Osteocyte (in vitro differentiated cells): Measurements from ENCODE around the gene PSMD1. TPM values are rescaled to one million over a fixed set of nuclear protein-coding genes. Genes with fewer than 3 reads are reported as not detected.
"Not testable (repeated sequence)": the region's sequence is repeated elsewhere in the genome, so short reads cannot be mapped to it uniquely, and the experiment has no call there.

Experiments used
- DNase-seq: peaks from one replicate; pipeline ENCODE4 v3.0.0; 2021; ENCODE audit warnings: mixed read lengths; ENCODE audit not compliant: unreplicated experiment; ENCODE audit errors: extremely low spot score
- H3K27ac Mint-ChIP-seq: one replicate; pipeline ENCODE4 v1.8.0; 2021; ENCODE audit warnings: mild to moderate bottlenecking, mixed read lengths; ENCODE audit not compliant: unreplicated experiment
- H3K27me3 Mint-ChIP-seq: one replicate; pipeline ENCODE4 v1.8.0; 2021; ENCODE audit warnings: mixed read lengths; ENCODE audit not compliant: unreplicated experiment
- H3K36me3 Mint-ChIP-seq: one replicate; pipeline ENCODE4 v1.8.0; 2021; ENCODE audit warnings: mixed read lengths; ENCODE audit not compliant: unreplicated experiment
- H3K4me1 Mint-ChIP-seq: one replicate; pipeline ENCODE4 v1.8.0; 2021; ENCODE audit warnings: mixed read lengths; ENCODE audit not compliant: unreplicated experiment
- H3K4me3 Mint-ChIP-seq: one replicate; pipeline ENCODE4 v1.8.0; 2021; ENCODE audit warnings: mild to moderate bottlenecking, moderate library complexity, mixed read lengths; ENCODE audit not compliant: unreplicated experiment
- H3K9me3 Mint-ChIP-seq: one replicate; pipeline ENCODE4 v1.8.0; 2021; ENCODE audit warnings: mixed read lengths; ENCODE audit not compliant: unreplicated experiment
- CTCF ChIP-seq: fragments of 200-600 bp; sonication (generic); IDR thresholded peaks from 2 replicates; pipeline ENCODE4 v1.5.0; 2021; ENCODE audit warnings: antibody characterized with exemption, mild to moderate bottlenecking, moderate library complexity
- total RNA-seq: library from RNA; stranded (reverse); gene quantifications from 2 replicates; pipeline ENCODE4 v1.2.1, GENCODE V29; 2021

PSMD1 gene
- total RNA-seq, 1 donor from 2014 or later = 112 TPM

GRCh38 chr2:231015926-231016325 lies 40.7 kb upstream of the PSMD1 start:
- TF ChIP-seq CTCF = no peak
- H3K27ac Mint-ChIP-seq = no peak overlapping the region
- H3K4me3 Mint-ChIP-seq = no peak overlapping the region
- H3K9me3 Mint-ChIP-seq = no peaks in the 10 kb centered on the region
- DNase-seq = no peak
- no peaks in the 10 kb centered on the region for H3K36me3 Mint-ChIP-seq
- peaks cover 52% of the 10 kb centered on the region for H3K27me3 Mint-ChIP-seq
- H3K4me1 Mint-ChIP-seq = no peaks in the 10 kb centered on the region

GRCh38 chr2:231016566-231017230 lies 40.0 kb upstream of the PSMD1 start:
- peaks cover 55% of the 10 kb centered on the region for H3K27me3 Mint-ChIP-seq
- TF ChIP-seq CTCF = no peak
- H3K27ac Mint-ChIP-seq = no peak overlapping the region
- no peaks in the 10 kb centered on the region for H3K4me1 Mint-ChIP-seq
- H3K36me3 Mint-ChIP-seq = no peaks in the 10 kb centered on the region
- no peaks in the 10 kb centered on the region for H3K9me3 Mint-ChIP-seq
- DNase-seq = no peak
- no peak overlapping the region for H3K4me3 Mint-ChIP-seq

- peaks cover 50% of the 10 kb centered on the region for H3K27me3 Mint-ChIP-seq
- no peak overlapping the region for H3K27ac Mint-ChIP-seq
- no peaks in the 10 kb centered on the region for H3K36me3 Mint-ChIP-seq
- no peak for TF ChIP-seq CTCF
- no peaks in the 10 kb centered on the region for H3K9me3 Mint-ChIP-seq
- no peak for DNase-seq
- no peak overlapping the region for H3K4me3 Mint-ChIP-seq
- H3K4me1 Mint-ChIP-seq = no peaks in the 10 kb centered on the region
These were observed 39.5 kb upstream of the PSMD1 start for GRCh38 chr2:231017231-231017598.

GRCh38 chr2:231018184-231018583 lies 38.5 kb upstream of the PSMD1 start:
- H3K27me3 Mint-ChIP-seq = peaks cover 44% of the 10 kb centered on the region
- no peaks in the 10 kb centered on the region for H3K36me3 Mint-ChIP-seq
- no peak overlapping the region for H3K4me3 Mint-ChIP-seq
- no peak for TF ChIP-seq CTCF
- no peaks in the 10 kb centered on the region for H3K4me1 Mint-ChIP-seq
- no peak for DNase-seq
- no peak overlapping the region for H3K27ac Mint-ChIP-seq
- no peaks in the 10 kb centered on the region for H3K9me3 Mint-ChIP-seq

- H3K4me1 Mint-ChIP-seq, H3K36me3 Mint-ChIP-seq, H3K9me3 Mint-ChIP-seq, DNase-seq, H3K4me3 Mint-ChIP-seq, H3K27ac Mint-ChIP-seq: not testable (repeated sequence)
- peaks cover 38% of the 10 kb centered on the region for H3K27me3 Mint-ChIP-seq
These were observed 31.6 kb upstream of the PSMD1 start for GRCh38 chr2:231025059-231025458.

- no peak for TF ChIP-seq CTCF
These were observed 27.8 kb upstream of the PSMD1 start for GRCh38 chr2:231028889-231029288.

More at GRCh38 chr2:231028889-231029288, 27.8 kb upstream of the PSMD1 start:
- H3K4me3 Mint-ChIP-seq = no peak overlapping the region
- no peaks in the 10 kb centered on the region for H3K36me3 Mint-ChIP-seq
- no peak overlapping the region for H3K27ac Mint-ChIP-seq
- peaks cover 44% of the 10 kb centered on the region for H3K27me3 Mint-ChIP-seq
- no peak for DNase-seq
- no peaks in the 10 kb centered on the region for H3K9me3 Mint-ChIP-seq
- H3K4me1 Mint-ChIP-seq = no peaks in the 10 kb centered on the region
